Neural progenitor cell (in vitro differentiated cells): Measurements from ENCODE around the gene SPNS3. TPM values are rescaled to one million over a fixed set of nuclear protein-coding genes. Genes with fewer than 3 reads are reported as not detected.

Experiments used
- DNase-seq: peaks from one replicate; pipeline ENCODE4 v3.0.0-alpha.2; 2016; ENCODE audit warnings: low spot score
- H2AFZ ChIP-seq: fragments of 200-600 bp; sonication (generic); replicated peaks from 2 replicates; pipeline ENCODE4 v1.6.1; 2016; ENCODE audit warnings: antibody characterized with exemption
- H3F3A ChIP-seq: fragments of 200-600 bp; sonication (generic); 2 replicates; pipeline ENCODE4 v1.6.1; 2016; ENCODE audit warnings: antibody characterized with exemption, low read depth
- H3K27ac ChIP-seq: fragments of 200-600 bp; sonication (generic); 2 replicates; pipeline ENCODE4 v1.5.1; 2016; ENCODE audit warnings: mild to moderate bottlenecking
- H3K27me3 ChIP-seq: fragments of 200-600 bp; sonication (generic); 2 replicates; pipeline ENCODE4 v1.6.1; 2016; ENCODE audit warnings: mild to moderate bottlenecking, moderate library complexity
- H3K36me3 ChIP-seq: fragments of 200-600 bp; sonication (generic); 2 replicates; pipeline ENCODE4 v1.5.1; 2016
- H3K4me1 ChIP-seq: fragments of 200-600 bp; sonication (generic); 2 replicates; pipeline ENCODE4 v1.6.1; 2016; ENCODE audit warnings: mixed run types
- H3K4me2 ChIP-seq: fragments of 200-600 bp; sonication (generic); 2 replicates; pipeline ENCODE4 v1.6.1; 2016
- H3K4me3 ChIP-seq: fragments of 200-600 bp; sonication (generic); 2 replicates; pipeline ENCODE4 v1.5.1; 2016
- H3K79me2 ChIP-seq: fragments of 200-600 bp; sonication (generic); 2 replicates; pipeline ENCODE4 v1.6.1; 2016; ENCODE audit warnings: low read depth
- H3K9ac ChIP-seq: fragments of 200-600 bp; sonication (generic); 2 replicates; pipeline ENCODE4 v1.6.1; 2016
- H3K9me3 ChIP-seq: fragments of 200-600 bp; sonication (generic); 2 replicates; pipeline ENCODE4 v1.5.1; 2016; ENCODE audit warnings: low read depth
- H4K20me1 ChIP-seq: fragments of 200-600 bp; sonication (generic); 2 replicates; pipeline ENCODE4 v1.6.1; 2016; ENCODE audit warnings: low read depth
- H3K27ac Mint-ChIP-seq: 3 replicates; pipeline ENCODE4 v1.8.0; 2021; ENCODE audit warnings: mixed read lengths
- H3K27me3 Mint-ChIP-seq: 2 replicates; pipeline ENCODE4 v1.8.0; 2022; ENCODE audit warnings: low read depth, mild to moderate bottlenecking, inconsistent platforms, moderate library complexity, mixed read lengths; ENCODE audit not compliant: insufficient read depth
- H3K36me3 Mint-ChIP-seq: 3 replicates; pipeline ENCODE4 v1.8.0; 2021; ENCODE audit warnings: mixed read lengths
- H3K4me1 Mint-ChIP-seq: 3 replicates; pipeline ENCODE4 v1.8.0; 2021; ENCODE audit warnings: mixed read lengths
- H3K4me3 Mint-ChIP-seq: 3 replicates; pipeline ENCODE4 v1.8.0; 2021; ENCODE audit warnings: mild to moderate bottlenecking, moderate library complexity, mixed read lengths
- H3K9me3 Mint-ChIP-seq: 3 replicates; pipeline ENCODE4 v1.8.0; 2020; ENCODE audit warnings: mixed read lengths
- CTCF ChIP-seq: fragments of 200-600 bp; sonication (generic); IDR thresholded peaks from 2 replicates; pipeline ENCODE4 v1.5.1; 2017; ENCODE audit warnings: antibody characterized with exemption, mild to moderate bottlenecking
- EZH2 ChIP-seq: fragments of 200-600 bp; sonication (generic); IDR thresholded peaks from 2 replicates; pipeline ENCODE4 v1.6.1; 2017; ENCODE audit warnings: antibody characterized with exemption, mild to moderate bottlenecking, moderate library complexity
- EZH2phosphoT487 ChIP-seq: fragments of 200-600 bp; sonication (generic); IDR thresholded peaks from 2 replicates; pipeline ENCODE4 v1.6.1; 2017; ENCODE audit warnings: antibody characterized with exemption
- total RNA-seq: library from RNA; depleted of rRNA; stranded (reverse); fragments of >200 nt; gene quantifications from 2 replicates; pipeline ENCODE4 v1.2.3, GENCODE V29; 2015; ENCODE audit warnings: low replicate concordance

Gene SPNS3
- total RNA-seq, 1 donor from 2014 or later, result not detected

- Histone ChIP-seq H3K4me2 (no peak overlapping the region), H3K4me1 (peaks cover 4% of the 10 kb centered on the region), H3F3A (peaks cover 2% of the 10 kb centered on the region), H3K9ac (no peak overlapping the region), H3K4me3 (no peak overlapping the region), H3K27me3 (peaks cover 12% of the 10 kb centered on the region), H2AFZ (no peak overlapping the region), H3K79me2 (no peaks in the 10 kb centered on the region), H4K20me1 (no peaks in the 10 kb centered on the region), H3K27ac (no peak overlapping the region), H3K36me3 (no peaks in the 10 kb centered on the region), H3K9me3 (no peaks in the 10 kb centered on the region)
- Mint-ChIP-seq H3K9me3 (no peaks in the 10 kb centered on the region), H3K4me3 (no peak overlapping the region), H3K4me1 (peaks cover 4% of the 10 kb centered on the region), H3K36me3 (no peaks in the 10 kb centered on the region), H3K27me3 (peaks cover 26% of the 10 kb centered on the region), H3K27ac (no peak overlapping the region)
- TF ChIP-seq CTCF, result no peak
- no peak for TF ChIP-seq EZH2phosphoT487
- no peak for TF ChIP-seq EZH2
- DNase-seq, result no peak
Observed at GRCh38 chr17:4506892-4507291, 73.2 kb downstream of the SPNS3 start.

GRCh38 chr17:4507361-4508111, 73.8 kb downstream of the SPNS3 start:
- no peak for DNase-seq
- H3K4me2 ChIP-seq, result no peak overlapping the region
- H4K20me1 ChIP-seq, result no peaks in the 10 kb centered on the region
- Mint-ChIP-seq H3K36me3 (no peaks in the 10 kb centered on the region), H3K27me3 (peaks cover 21% of the 10 kb centered on the region), H3K27ac (no peak overlapping the region), H3K4me3 (no peak overlapping the region), H3K9me3 (no peaks in the 10 kb centered on the region), H3K4me1 (peaks cover 4% of the 10 kb centered on the region)
- H3K36me3 ChIP-seq, result no peaks in the 10 kb centered on the region
- H3K27me3 ChIP-seq, result peaks cover 5% of the 10 kb centered on the region
- peaks cover 4% of the 10 kb centered on the region for H3K4me1 ChIP-seq
- H3F3A ChIP-seq, result peaks cover 2% of the 10 kb centered on the region
- no peak overlapping the region for H3K4me3 ChIP-seq
- H2AFZ ChIP-seq, result no peak overlapping the region
- H3K79me2 ChIP-seq, result no peaks in the 10 kb centered on the region
- no peak overlapping the region for H3K9ac ChIP-seq
- no peaks in the 10 kb centered on the region for H3K9me3 ChIP-seq
- TF ChIP-seq EZH2, result no peak
- TF ChIP-seq CTCF, result no peak
- TF ChIP-seq EZH2phosphoT487, result no peak
- no peak overlapping the region for H3K27ac ChIP-seq

- no peak for TF ChIP-seq CTCF
- no peak for TF ChIP-seq EZH2phosphoT487
- TF ChIP-seq EZH2, result no peak
- no peak overlapping the region for H3K4me3 ChIP-seq
- DNase-seq, result no peak
- H3K27ac Mint-ChIP-seq, result no peak overlapping the region
- no peak overlapping the region for H3K4me2 ChIP-seq
- no peak overlapping the region for H3K4me3 Mint-ChIP-seq
- H3K36me3 Mint-ChIP-seq, result no peaks in the 10 kb centered on the region
- H3K9me3 Mint-ChIP-seq, result no peaks in the 10 kb centered on the region
- no peaks in the 10 kb centered on the region for H3K79me2 ChIP-seq
- H3K27me3 Mint-ChIP-seq, result peaks cover 20% of the 10 kb centered on the region
- H4K20me1 ChIP-seq, result no peaks in the 10 kb centered on the region
- H3K9me3 ChIP-seq, result no peaks in the 10 kb centered on the region
- H3K4me1 ChIP-seq, result peaks cover 4% of the 10 kb centered on the region
- H3K9ac ChIP-seq, result no peak overlapping the region
- peaks cover 2% of the 10 kb centered on the region for H3F3A ChIP-seq
- peaks cover 6% of the 10 kb centered on the region for H3K4me1 Mint-ChIP-seq
- no peaks in the 10 kb centered on the region for H3K36me3 ChIP-seq
- H3K27me3 ChIP-seq, result no peaks in the 10 kb centered on the region
- no peak overlapping the region for H2AFZ ChIP-seq
- no peak overlapping the region for H3K27ac ChIP-seq
Observed at GRCh38 chr17:4508207-4508606, 74.5 kb downstream of the SPNS3 start.
